Fibroblast of peridontal ligament (primary cell): ENCODE results near the gene ZNF850.
A peak's percentile ranks its signal among the peaks of the same experiment; 100 is the strongest.
"Not testable (repeated sequence)": the region's sequence is repeated elsewhere in the genome, so short reads cannot be mapped to it uniquely, and the experiment has no call there.

Source experiments
- DNase-seq: peaks from one replicate; pipeline ENCODE4 v3.0.0-alpha.2; 2010; ENCODE audit errors: extremely low read depth

The ZNF850 gene

DNA sequence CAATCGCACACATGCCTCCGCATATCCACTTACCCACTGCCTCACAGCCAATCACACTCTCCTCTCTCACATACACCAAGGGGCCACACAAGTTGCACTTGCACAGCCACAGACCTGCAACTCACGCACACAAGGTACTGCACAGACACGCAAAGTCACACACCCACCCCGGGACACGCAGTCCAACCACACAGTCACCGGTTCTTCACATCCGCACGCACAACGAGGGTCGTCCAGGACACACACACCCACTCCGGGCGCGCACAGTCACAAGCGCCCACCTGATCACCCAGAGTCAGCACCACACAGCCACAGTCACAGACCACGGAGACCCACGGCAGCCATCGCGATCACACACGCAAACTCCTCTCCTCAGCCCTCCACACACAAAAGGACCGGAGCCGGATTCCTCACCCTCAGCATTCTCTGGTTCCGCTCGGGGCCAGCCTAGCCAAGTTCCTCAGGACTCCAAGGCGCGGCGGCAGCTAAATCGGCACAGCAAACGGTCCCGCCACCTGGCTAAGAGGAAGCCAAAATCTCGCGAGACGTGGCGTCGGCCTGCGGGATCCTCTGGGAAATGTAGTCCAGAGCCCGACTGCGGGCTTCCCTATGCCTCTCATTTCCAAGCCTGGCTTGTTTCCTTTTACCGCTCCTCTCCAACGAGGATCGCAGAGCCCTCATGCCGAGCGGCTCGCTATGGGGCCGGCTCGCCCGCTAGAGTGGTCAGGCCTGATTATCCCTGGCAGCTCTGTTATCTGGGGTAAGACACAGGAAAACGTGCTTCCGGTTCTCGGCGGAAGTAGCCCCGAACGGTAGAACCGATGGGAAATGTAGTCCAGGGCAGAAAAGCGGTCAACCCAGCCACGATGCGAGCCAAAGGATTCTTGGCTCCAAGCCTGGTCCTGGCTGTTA is at the start of gene ZNF850:
Gene ZNF850 (minus strand): TSS at position 497 of the 912 bp plus-strand sequence. CDS start 10,201 bp downstream, outside the sequence.
- peak; percentile 94 for DNase-seq

DNA sequence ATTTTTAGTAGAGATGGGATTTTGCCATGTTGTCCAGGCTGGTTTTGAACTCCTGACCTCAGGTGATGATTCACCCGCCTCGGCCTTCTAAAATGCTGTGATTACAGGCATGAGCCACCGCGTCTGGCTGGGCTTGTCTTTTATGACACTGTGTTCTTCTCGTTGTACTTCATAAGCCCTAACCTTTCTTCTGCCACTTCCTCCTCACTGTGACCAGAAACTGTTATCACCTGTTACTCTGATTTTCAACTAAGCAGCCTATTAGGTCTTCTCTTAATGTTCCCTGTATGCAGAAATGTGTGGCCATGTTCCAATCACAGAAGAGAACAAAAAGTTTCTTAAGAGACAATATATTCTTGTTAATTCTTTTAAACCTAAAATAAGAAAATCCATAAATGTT is 49.2 kb upstream of the ZNF850 start:
- no peak for DNase-seq

DNA sequence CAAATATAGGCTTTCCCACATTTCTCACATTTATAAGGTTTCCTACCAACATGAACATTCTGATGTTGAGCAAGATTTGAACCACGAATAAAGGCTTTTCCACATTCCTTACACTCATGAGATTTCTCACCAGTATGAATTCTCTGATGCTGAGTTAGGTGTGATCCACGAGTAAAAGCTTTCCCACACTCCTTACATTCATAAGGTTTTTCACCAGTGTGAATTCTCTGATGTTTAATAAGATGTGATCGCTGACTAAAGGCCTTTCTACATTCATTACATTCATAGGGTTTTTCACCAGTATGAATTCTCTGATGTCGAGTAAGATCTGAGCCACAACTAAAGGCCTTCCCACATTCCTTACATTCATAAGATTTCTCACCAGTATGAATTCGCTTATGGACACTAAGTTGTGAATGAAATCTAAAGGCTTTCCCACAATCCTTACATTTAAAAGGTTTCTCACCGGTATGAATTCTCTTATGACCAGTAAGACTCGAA is 46.6 kb upstream of the ZNF850 start:
- no peak for DNase-seq

DNA sequence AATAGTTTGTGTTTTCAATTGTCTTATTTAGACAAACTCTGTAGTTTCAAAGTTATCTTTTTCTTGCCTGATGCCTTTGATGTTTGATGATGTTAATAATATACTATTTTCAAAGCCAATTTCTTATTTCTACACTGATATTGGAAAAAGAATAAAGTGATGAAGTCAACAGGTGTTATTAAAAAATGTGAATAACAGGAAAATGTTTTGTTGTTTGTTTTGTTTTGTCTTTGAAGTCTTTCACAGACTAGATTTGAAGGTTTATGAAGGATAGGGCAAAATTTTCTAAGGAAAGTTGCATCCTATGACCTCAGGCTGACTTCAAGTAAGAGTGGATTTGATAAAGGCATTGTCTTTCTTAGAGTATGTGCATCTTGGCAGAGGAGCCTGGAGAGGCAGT is 34.4 kb upstream of the ZNF850 start:
- DNase-seq, result no peak

DNA sequence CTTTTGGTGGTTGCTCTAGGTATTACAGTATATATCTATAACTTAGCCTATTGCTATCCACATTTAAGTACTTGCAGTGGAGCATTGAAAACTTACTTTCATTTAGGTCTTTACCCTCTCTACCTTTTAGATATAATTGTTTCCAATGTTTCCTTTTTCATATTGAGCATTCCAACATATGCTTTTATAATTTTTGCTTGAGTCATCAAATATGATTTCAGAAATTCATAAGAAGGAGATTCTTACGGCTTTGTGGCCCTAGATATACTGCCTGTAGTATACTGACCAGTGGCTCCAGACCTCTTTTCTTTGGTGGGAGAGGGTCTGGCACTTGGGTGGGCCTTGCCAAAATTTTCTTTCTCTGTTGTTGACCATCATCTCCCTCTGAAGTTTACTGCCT is 32.8 kb upstream of the ZNF850 start:
- no peak for DNase-seq

DNA sequence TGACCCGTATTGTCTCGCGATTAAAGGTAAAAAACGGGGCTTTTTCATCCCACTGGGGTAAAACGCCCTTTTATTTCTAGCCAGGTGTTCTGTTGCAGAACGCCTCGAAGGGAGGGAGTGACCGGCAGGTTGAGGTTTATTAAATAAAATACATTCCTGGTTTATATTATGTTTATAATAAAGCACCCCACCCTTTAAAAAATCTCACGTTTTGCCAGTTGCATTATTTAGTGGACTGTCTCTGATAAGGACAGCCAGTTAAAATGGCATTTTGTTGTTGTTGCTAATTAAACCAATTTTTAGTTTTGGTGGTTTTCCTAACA is 25.1 kb upstream of the ZNF850 start:
- no peak for DNase-seq

DNA sequence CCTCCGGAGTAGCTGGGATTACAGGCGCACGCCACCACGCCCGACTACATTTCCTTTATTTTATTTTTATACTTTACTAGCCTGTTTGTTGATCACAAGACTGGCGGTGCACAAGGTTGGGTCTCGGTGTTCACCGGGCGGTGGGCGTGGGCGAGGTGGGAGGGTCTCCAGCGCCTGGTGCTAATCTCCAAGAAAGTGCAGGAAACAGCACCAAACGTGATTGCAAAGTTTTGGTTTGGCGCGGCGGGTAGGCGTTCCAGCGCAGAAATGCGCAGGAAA is 24.0 kb upstream of the ZNF850 start:
- no peak for DNase-seq

DNA sequence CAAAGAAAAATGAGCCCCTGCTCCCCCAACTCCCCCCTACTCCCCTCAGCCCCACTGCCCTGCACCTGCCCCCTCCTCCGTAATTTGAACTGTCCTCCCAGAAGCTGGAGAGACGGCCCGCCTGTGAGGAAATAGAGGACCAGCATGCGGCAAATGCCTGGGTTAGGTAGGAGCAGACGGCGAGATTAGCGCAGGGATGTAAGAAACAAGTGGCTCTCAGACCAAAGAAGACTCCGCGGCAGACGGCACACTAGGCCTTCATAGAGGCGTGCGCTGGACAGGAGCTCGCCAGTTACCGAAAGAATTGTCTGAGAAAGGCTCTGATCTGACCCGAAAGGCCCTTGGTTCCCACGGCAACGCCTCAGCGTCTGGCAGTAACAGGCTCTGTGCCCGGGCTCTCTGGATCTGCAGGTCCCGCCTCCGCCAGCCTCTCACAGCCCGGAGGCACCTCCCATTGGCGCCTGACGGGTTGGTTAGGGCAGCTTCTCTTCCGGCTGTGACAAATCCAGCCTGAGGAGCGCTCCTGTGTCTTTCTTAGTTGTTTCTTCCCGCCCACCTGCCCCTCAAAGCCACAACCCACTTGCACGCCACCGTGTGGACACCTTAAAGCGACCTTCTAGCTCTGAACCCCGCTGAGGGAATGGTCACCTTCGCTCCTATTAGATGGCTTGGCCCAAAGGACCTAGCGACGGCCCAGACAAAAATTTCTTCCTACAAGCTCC is 19.0 kb upstream of the ZNF850 start:
- peak; percentile 5 for DNase-seq

DNA sequence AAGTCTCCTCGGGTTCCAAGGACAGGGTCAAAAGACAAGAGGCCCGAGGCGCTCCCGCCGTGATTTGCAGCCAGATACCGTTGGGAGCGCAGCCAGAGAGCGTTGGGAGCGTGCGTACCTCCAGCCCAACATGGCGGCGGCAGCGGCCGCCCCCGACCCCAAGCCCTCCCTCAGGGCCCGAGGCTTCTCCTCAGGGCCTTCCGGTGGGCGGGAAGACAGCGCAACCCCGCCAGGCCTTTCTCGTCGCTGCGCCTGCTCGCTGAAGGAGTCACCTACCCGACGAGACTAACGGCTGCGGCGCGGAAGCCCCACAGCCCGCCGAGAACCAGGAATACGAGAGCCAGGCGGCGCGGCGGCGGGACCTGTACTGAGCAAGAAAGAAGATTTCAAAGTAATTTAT is 3.2 kb upstream of the ZNF850 start:
- no peak for DNase-seq

DNA sequence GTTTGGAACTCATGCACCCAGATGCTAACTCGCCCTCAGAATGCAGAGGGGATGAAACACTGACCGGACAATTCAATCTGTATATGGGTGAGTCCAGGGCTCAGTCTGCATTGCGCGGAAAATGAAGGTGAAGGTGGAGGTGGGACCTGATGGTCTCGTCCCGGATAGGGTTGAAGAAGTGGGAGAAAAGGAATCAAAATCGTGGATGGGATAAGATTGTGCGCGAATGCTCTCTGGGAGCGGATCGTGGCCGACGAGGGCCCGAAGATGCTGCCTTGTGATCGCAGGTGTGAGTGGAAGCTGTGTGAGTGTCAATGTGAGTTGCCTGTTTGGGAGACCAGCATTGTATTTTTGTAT is 594 bp upstream of the ZNF850 start:
- DNase-seq, result no peak

DNA sequence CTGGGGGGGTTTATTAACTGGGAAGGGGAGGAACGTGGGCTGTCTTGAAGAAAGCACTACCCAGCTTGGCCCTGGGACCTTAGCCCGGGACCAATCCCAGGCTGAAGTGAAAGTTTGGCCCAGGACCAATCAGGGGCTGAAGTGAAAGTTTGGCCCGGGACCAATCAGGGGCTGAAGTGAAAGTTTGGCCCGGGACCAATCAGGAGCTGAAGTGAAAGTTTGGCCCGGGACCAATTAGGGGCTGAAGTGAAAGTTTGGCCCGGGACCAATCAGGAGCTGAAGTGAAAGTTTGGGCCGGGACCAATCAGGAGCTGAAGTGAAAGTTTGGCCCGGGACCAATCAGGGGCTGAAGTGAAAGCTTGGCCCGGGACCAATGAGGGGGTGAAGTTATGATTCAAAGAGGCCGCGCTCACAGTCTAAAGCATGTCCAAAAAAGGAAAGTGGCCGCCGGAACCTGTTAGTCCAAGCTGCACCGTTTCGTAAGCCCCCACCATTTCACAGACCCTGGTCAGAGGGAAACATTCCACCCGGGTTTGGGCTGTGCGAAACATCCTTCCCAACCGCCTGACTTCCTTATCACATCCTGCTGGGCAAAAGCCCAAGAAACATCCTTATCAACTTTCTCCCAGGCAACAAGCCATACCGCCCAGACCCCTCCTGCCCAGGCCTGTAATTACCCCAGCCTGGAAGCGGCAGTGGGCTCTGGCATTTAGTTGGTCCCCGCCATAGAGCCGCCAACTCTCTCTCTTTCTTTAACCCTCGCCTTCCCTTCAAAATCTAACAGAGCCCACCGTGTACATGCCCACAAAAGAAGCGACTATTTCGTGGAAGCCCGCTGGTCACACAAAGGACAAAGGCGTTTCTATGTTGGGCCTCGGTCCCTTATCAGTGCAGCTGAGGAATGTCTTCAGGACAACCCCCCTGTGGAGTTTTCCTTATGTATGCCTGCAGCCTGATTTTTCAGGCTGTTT is 1.1 kb downstream of the ZNF850 start:
- DNase-seq, result peak; percentile 77

DNA sequence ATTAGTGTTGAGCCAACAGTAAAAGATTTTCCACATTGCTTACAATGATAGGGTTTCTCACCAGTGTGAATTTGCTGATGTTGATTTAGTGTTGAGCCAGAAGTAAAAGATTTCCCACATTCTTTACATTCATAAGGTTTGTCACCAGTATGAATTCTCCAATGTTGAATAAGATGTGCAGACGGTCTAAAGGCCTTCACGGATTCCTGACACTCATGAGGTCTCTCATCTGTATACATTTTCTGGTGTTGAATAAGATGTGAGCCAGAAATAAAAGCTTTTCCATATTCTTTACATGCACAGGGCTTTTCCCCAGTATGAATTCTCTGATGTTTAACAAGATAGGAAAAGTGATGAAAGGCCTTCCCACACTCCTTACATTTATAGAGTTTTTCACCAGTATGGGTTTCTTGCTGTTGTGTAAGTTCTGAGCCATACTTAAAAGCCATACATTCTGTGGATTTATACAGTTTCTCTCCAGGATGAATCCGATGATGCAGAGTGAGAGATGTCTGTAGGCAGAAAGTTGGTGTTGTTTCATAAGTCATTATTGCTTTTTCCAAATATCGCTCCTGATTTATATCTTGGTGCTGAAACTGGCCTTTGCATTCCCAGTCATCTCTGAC is 22.4 kb downstream of the ZNF850 start:
- no peak for DNase-seq

DNA sequence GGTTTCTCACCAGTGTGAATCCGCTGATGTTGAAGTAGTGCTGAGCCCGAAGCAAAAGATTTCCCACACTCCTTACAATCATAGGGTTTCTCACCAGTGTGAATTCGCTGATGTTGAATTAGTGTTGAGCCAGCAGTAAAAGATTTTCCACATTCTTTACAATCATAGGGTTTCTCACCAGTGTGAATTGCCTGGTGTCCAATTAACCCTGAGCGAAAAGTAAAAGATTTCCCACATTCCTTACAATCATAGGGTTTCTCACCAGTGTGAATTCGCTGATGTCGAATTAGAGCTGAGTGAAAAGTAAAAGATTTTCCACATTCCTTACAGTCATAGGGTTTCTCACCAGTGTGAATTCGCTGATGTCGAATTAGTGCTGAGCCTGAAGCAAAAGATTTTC is 23.0 kb downstream of the ZNF850 start:
- not testable (repeated sequence) for DNase-seq

DNA sequence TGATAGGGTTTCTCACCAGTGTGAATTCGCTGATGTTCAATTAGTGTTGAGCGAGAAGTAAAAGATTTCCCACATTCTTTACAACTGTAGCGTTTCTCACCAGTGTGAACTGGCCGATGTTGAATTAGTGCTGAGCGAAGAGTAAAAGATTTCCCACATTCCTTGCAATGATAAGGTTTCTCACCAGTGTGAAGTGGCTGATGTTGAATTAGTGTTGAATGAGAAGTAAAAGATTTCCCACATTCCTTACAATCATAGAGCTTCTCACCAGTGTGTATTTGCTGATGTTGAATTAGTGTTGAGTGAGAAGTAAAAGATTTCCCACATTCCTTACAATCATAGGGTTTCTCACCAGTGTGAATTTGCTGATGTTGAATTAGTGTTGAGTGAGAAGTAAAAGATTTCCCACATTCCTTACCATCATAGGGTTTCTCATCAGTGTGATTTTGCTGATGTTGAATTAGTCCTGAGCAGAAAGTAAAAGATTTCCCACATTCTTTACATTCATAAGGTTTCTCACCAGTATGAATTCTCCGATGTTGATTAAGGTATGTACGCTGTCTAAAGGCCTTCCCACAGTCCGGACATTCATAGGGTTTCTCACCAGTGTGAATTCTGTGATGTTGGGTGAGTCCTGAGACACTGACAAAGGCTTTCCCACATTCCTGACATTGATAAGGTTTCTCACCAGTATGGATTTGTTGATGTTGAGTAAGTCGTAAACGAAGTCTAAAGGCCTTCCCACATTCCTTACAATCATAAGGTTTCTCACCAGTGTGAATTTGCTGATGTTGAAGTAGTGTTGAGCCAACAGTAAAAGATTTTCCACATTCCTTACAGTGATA is 24.0 kb downstream of the ZNF850 start:
- no peak for DNase-seq

DNA sequence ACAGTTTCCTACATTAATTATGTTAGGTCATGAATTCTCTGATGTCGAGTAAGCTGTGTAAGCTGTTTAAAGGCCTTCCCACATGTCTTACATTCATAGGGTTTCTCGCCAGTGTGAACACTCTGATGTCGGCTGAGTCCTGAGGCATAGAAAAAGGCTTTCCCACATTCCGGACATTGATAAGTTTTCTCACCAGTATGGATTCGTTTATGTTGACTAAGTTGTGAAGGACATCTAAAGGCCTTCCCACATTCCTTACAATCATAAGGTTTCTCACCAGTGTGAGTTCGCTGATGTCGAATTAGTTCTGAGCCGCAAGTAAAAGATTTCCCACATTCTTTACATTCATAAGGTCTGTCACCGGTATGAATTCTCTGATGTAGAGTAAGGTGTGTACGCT is 24.9 kb downstream of the ZNF850 start:
- no peak for DNase-seq

DNA sequence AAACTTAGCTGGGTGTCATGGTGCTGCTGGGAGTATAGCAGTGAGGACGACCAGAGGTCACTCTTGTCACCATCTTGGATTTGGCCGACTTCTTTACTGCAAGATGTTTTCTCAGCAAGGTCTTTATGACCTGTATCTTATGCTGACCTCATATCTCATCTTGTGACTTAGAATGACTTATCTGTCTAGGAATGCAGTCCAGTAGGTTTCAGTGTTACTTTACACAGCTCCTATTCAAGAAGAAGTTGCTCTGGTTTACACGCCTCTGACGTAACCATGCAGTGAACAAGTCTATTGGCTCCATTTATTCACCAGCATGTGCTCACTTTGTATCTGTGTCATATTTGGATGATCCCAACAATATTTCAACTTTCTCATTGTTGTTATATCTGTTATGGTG is 26.7 kb downstream of the ZNF850 start:
- no peak for DNase-seq

DNA sequence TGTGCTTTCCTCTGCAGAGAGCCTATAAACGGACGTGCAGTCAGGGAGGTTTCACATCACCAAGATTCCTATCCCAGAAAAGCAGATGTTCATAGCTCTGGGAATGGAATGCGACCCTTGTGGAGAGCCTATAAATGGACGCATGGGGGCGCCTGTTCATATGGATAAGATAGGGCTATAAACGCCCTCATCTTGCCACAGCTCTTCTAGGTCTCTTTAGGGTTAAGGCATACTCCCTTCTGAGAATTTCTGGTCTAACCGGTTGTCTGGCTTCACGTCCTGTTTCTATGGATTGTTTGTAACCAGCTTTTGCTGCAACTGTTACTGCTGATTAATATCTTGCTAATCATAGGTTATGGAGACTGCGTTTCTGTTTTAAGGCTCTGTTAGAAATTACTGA is 36.4 kb downstream of the ZNF850 start:
- DNase-seq, result not testable (repeated sequence)

DNA sequence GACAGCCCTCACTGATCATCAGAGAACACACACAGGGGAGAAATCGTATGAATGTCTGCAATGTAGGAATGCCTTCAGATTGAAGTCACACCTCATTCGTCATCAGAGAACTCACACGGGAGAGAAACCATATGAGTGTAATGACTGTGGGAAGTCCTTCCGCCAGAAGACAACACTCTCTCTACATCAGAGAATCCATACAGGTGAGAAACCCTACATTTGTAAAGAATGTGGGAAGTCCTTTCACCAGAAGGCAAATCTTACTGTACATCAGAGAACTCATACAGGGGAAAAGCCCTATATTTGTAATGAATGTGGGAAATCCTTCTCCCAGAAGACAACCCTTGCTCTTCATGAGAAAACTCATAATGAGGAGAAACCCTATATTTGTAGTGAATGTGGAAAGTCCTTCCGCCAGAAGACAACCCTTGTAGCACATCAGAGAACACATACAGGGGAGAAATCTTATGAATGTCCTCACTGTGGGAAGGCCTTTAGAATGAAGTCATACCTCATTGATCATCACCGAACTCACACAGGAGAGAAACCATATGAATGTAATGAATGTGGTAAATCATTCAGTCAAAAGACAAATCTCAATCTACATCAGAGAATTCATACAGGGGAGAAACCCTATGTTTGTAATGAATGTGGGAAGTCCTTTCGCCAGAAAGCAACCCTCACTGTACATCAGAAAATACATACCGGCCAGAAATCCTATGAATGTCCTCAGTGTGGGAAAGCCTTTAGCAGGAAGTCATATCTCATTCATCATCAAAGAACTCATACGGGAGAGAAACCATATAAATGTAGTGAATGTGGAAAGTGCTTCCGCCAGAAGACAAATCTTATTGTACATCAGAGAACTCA is 52.7 kb downstream of the ZNF850 start:
- DNase-seq, result peak; percentile 8

DNA sequence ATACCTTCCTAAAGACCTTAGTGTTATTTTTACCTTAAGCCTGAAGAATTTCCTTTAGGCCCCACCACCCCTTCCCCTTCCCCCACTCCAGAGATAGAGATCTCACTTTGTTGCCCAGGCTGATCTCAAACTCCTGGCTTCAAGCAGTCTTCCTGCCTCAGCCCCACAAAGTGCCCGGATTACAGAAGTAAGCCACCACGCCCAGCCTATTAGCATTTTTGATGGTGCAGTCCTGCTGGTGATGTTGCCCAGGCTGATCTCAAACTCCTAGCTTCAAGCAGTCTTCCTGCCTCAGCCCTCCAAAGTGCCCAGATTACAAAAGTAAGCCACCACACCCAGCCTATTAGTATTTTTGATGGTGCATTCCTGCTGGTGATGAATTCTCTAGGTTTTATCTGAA is 63.2 kb downstream of the ZNF850 start:
- DNase-seq, result no peak

DNA sequence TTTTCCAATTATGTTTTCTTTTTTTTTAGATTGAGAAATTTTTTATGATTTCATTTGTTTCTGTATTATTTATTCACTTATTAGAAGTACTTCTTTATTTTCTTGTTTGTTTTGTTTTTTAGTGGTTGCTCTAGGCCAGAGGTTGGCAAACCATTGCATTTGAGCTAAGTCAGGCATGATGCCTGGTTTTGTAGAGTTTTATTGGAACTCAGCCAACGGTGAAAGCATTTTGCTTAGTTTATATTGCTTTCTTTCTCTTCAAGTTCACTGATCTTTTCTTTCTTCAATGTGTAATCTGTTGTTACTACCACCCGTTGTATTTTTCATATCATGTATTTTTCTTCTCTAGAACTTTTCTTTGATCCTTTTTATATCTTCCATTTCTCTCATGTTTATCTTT is 65.5 kb downstream of the ZNF850 start:
- DNase-seq, result no peak
